Suprapubic skin (tissue), 4 donors: ENCODE data around the gene TNFRSF9. TPM values are rescaled to one million over a fixed set of nuclear protein-coding genes. Genes with fewer than 3 reads are reported as not detected.

Experiments
- DNase-seq, 2 donors: peaks; one replicate each; pipeline ENCODE4 v3.0.0-alpha.2; 2019; ENCODE audit warnings: low spot score in 2 of 2
- H3K27ac ChIP-seq: fragments of 200-600 bp; sonication (generic); one replicate; pipeline ENCODE4 v1.5.1; 2019
- H3K27me3 ChIP-seq: fragments of 200-600 bp; sonication (generic); one replicate; pipeline ENCODE4 v1.5.1; 2019
- H3K36me3 ChIP-seq: fragments of 200-600 bp; sonication (generic); one replicate; pipeline ENCODE4 v1.5.1; 2019
- H3K4me1 ChIP-seq: fragments of 200-600 bp; sonication (generic); one replicate; pipeline ENCODE4 v1.5.1; 2019
- H3K4me3 ChIP-seq: fragments of 200-600 bp; sonication (generic); one replicate; pipeline ENCODE4 v1.5.1; 2019; ENCODE audit warnings: mild to moderate bottlenecking
- H3K9me3 ChIP-seq: fragments of 200-600 bp; sonication (generic); one replicate; pipeline ENCODE4 v1.5.1; 2019
- CTCF ChIP-seq, 2 donors: fragments of 200-600 bp in 1 of 2; fragments of 450-650 bp in 1 of 2; sonication (generic) in 1 of 2; IDR thresholded peaks; one replicate each; pipeline ENCODE4 v1.5.1; 2016 to 2019; ENCODE audit warnings: antibody characterized with exemption in 2 of 2, mild to moderate bottlenecking in 1 of 2, moderate library complexity in 1 of 2
- EP300 ChIP-seq: sonication (generic); formaldehyde crosslinking; IDR thresholded peaks from one replicate; pipeline ENCODE4 v1.6.1; 2017; ENCODE audit warnings: antibody characterized with exemption
- POLR2A ChIP-seq, 2 donors: fragments of 450-650 bp; IDR thresholded peaks; one replicate each; pipeline ENCODE4 v1.6.1; 2017; ENCODE audit warnings: antibody characterized with exemption in 2 of 2, mild to moderate bottlenecking in 2 of 2, moderate library complexity in 2 of 2
- POLR2AphosphoS5 ChIP-seq, 3 donors: sonication (generic); formaldehyde crosslinking; IDR thresholded peaks; one replicate each; pipeline ENCODE4 v1.6.1; 2017; ENCODE audit warnings: antibody characterized with exemption in 3 of 3
- WGBS: methylation state at CpG from one replicate; pipeline ENCODE4 v1.1.5; 2018; 5-methylcytosine and 5-hydroxymethylcytosine counted together
- total RNA-seq, 4 donors: library from RNA; depleted of rRNA; stranded (reverse); fragments of >200 nt; gene quantifications; one replicate each; pipeline ENCODE4 v1.1.0, GENCODE V29; 2016

TNFRSF9 gene
- total RNA-seq, 4 donors from 2014 or later: not detected

GRCh38 chr1:7948960-7949359 lies 8.3 kb upstream of the TNFRSF9 start:
- no peak overlapping the region for H3K4me3 ChIP-seq
- H3K27ac ChIP-seq: no peak overlapping the region
- peak in 1 of 2 donors; percentile 15 for DNase-seq
- no peaks in the 10 kb centered on the region for H3K36me3 ChIP-seq
- WGBS: 63% methylated on average over 5 of the region's 5 CpGs
- TF ChIP-seq POLR2A (IDR thresholded peaks at IDR 0.05) (no peak), EP300 (no peak), CTCF (IDR thresholded peaks at IDR 0.05) (no peak), POLR2AphosphoS5 (IDR thresholded peaks at IDR 0.05) (no peak)
- H3K4me1 ChIP-seq: peaks cover 6% of the 10 kb centered on the region
- no peaks in the 10 kb centered on the region for H3K9me3 ChIP-seq
- peaks cover 2% of the 10 kb centered on the region for H3K27me3 ChIP-seq

GRCh38 chr1:7943251-7943650 lies 2.6 kb upstream of the TNFRSF9 start:
- no peak overlapping the region for H3K27ac ChIP-seq
- 79% methylated on average over 2 of the region's 2 CpGs for WGBS

GRCh38 chr1:7942214-7942921 lies 1.7 kb upstream of the TNFRSF9 start:
- peaks cover 11% of the 10 kb centered on the region for H3K4me1 ChIP-seq

More at GRCh38 chr1:7943251-7943650, 2.6 kb upstream of the TNFRSF9 start:
- peaks cover 11% of the 10 kb centered on the region for H3K4me1 ChIP-seq
- no peak overlapping the region for H3K4me3 ChIP-seq
- DNase-seq: no peak
- H3K9me3 ChIP-seq: no peaks in the 10 kb centered on the region
- H3K27me3 ChIP-seq: peaks cover 10% of the 10 kb centered on the region
- H3K36me3 ChIP-seq: no peaks in the 10 kb centered on the region
- TF ChIP-seq CTCF (IDR thresholded peaks at IDR 0.05) (no peak), POLR2A (IDR thresholded peaks at IDR 0.05) (no peak), POLR2AphosphoS5 (IDR thresholded peaks at IDR 0.05) (no peak), EP300 (no peak)

GRCh38 chr1:7941437-7941793 lies 776 bp upstream of the TNFRSF9 start:
- Histone ChIP-seq H3K27ac (no peak overlapping the region), H3K4me3 (no peak overlapping the region), H3K4me1 (peaks cover 11% of the 10 kb centered on the region), H3K36me3 (no peaks in the 10 kb centered on the region), H3K9me3 (no peaks in the 10 kb centered on the region), H3K27me3 (peaks cover 21% of the 10 kb centered on the region)
- 79% methylated on average over 9 of the region's 9 CpGs for whole genome bisulfite sequencing
- no peak for DNase-seq
- TF ChIP-seq EP300 (no peak), POLR2A (IDR thresholded peaks at IDR 0.05) (no peak), POLR2AphosphoS5 (IDR thresholded peaks at IDR 0.05) (no peak)

More at GRCh38 chr1:7942214-7942921, 1.7 kb upstream of the TNFRSF9 start:
- Histone ChIP-seq H3K36me3 (no peaks in the 10 kb centered on the region), H3K9me3 (no peaks in the 10 kb centered on the region), H3K4me3 (peak overlapping the region; percentile 37), H3K27ac (no peak overlapping the region), H3K27me3 (peaks cover 11% of the 10 kb centered on the region)
- DNase-seq: peak; percentile 71 to 84
- WGBS: 11% methylated on average over 25 of the region's 40 CpGs
- no peak for TF ChIP-seq EP300
- peak in 1 of 2 donors; percentile 22 for TF ChIP-seq CTCF (IDR thresholded peaks at IDR 0.05)

GRCh38 chr1:7940034-7940433 lies 605 bp downstream of the TNFRSF9 start:
- WGBS: 61% methylated on average over 3 of the region's 3 CpGs
- Histone ChIP-seq H3K27me3 (peaks cover 35% of the 10 kb centered on the region), H3K27ac (no peak overlapping the region), H3K36me3 (no peaks in the 10 kb centered on the region), H3K9me3 (no peaks in the 10 kb centered on the region), H3K4me3 (no peak overlapping the region), H3K4me1 (peaks cover 11% of the 10 kb centered on the region)
- DNase-seq: no peak
- no peak for TF ChIP-seq POLR2AphosphoS5 (IDR thresholded peaks at IDR 0.05)
- TF ChIP-seq CTCF (IDR thresholded peaks at IDR 0.05): no peak
- no peak for TF ChIP-seq EP300
